HG02623 (cell line): Measurements from ENCODE around the gene GRAP.
"Not testable (repeated sequence)": the region's sequence is repeated elsewhere in the genome, so short reads cannot be mapped to it uniquely, and the experiment has no call there.

Experiments
- ATAC-seq: cut with Tn5 transposase; IDR thresholded peaks from one replicate; pipeline ENCODE4 v1.9.1; 2021; ENCODE audit warnings: moderate library complexity; ENCODE audit not compliant: unreplicated experiment

GRAP gene

DNA sequence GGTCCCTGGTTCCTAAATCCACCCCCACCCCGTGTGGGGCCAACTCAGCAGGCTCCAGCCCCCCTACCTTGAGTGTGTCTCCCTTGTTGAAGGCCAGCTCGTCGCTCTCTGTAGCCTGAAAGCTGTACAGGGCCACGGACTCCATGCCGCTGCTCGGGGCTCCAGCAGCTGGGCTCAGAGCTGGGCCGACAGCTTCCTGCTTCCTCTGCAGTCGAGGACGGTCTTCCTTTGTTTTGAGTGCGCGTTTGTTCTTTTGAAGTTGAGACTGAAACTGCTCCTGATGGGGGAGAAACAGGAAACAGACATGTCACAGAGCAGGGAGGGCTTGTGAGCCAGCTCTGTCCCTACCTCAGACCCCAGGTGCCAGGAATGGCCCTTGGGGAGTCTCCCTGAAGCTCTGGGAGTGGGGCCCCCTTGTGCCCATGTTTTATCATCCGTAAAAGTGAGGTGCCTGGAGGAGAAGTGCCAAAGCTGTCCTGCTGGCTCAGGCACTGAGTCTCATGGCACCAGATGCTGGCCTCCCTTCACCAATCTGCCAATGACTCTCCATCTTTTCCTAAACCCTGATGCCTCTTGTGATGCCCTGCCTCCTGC lies at the start of gene GRAP:
TSS of gene GRAP (minus strand) at position 176 of the 594 bp plus-strand sequence. CDS start at position 145, 31 bp downstream.
- ATAC-seq = not testable (repeated sequence)

GRCh38 chr17:19093684-19094438 lies 47.1 kb upstream of the GRAP start:
- not testable (repeated sequence) for ATAC-seq

- ATAC-seq = not testable (repeated sequence)
Observed at GRCh38 chr17:19092737-19093683, 46.3 kb upstream of the GRAP start.

- not testable (repeated sequence) for ATAC-seq
Observed at GRCh38 chr17:19090058-19090772, 43.5 kb upstream of the GRAP start.

GRCh38 chr17:19088804-19089685 lies 42.3 kb upstream of the GRAP start:
- ATAC-seq = not testable (repeated sequence)

DNA sequence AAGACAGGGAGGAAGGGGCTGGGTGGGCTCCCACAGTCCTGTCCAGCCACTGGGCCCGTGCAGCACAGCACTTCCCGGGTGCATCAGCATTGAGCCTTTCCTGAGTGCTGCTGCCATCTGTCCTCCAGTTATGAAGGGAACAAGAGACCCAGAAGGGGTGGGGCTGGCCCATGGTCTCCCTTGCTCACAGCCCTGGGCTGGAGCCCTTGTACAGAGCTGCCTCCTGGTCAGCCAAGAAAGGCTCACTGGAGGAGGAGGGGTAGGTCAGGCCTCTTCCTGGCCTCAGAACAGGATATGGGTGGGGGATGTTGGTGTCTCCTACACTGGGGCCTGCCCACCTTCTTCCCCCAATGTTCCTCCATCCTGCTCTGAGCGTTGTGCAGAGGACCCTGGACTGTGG lies 30.6 kb upstream of the GRAP start:
- not testable (repeated sequence) for ATAC-seq

DNA sequence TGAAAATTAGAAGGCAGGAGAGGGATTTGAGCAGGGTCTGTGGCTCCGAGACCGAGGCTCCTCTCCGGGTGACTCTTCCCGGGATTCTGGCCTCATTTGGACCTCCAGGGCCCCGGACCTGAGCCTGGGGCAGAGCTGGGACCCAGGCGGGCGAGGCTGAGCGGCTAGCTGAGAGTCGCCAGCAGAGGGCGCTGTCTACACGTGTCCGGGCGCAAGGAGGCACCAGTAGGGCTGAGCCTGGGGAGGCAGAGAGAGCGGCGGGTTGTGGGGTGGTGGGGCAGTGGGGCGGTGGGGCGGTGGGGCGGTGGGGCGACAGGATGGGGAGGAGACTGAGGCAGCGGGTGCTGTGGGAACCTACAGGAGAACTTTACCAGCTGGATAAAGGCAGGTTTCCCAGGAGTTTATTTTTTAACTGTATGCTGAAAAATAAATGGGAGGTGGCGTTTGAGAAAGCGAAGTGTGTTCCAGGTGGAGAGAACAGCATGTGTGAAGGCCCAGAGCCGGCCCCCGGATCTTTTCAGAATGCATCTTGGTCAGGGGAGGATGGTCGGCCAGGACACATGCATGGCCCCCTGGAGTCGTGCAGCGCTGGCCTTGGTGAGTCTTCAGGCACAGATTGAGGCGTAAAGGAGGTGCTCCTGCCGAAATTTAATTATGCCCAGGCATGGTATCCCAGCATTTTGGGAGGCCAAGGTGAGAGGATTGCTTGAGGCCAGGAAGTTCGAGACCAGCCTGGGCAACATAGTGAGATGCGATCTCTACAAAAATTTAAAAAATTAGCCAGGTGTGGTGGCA lies 29.8 kb upstream of the GRAP start:
- ATAC-seq = not testable (repeated sequence)

GRCh38 chr17:19070318-19071168 lies 23.8 kb upstream of the GRAP start:
- peak; percentile 91 for ATAC-seq

GRCh38 chr17:19064378-19064777 lies 17.6 kb upstream of the GRAP start:
- not testable (repeated sequence) for ATAC-seq

DNA sequence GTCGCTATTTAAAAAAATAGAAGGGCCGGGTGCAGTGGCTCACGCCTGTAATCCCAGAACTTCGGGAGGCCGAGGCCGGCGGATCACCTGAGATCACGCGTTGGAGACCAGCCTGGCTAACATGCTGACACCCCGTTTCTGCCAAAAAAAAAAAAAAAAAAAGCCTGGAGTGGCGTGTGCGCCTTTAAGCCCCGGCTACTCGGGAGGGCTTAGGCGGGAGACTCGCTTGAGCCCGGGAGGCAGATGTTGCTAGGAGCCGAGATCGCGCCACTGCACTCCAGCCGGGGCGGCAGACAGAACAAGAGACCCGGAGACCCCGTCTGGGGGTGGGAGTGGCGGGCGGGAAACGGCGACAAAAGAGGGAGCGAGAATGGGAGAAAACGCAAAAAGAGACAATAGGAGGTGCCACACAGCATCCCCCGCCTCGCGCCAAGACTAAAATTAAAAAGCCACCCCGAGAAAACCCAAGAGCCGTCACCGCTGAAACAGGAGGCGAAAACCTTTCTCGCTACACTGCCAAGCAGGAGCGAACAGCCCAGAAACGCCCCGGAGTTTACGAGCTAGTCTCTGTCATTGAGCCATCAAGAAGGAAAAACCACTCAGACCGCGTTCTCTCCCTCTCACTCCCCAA lies 16.7 kb upstream of the GRAP start:
- not testable (repeated sequence) for ATAC-seq

DNA sequence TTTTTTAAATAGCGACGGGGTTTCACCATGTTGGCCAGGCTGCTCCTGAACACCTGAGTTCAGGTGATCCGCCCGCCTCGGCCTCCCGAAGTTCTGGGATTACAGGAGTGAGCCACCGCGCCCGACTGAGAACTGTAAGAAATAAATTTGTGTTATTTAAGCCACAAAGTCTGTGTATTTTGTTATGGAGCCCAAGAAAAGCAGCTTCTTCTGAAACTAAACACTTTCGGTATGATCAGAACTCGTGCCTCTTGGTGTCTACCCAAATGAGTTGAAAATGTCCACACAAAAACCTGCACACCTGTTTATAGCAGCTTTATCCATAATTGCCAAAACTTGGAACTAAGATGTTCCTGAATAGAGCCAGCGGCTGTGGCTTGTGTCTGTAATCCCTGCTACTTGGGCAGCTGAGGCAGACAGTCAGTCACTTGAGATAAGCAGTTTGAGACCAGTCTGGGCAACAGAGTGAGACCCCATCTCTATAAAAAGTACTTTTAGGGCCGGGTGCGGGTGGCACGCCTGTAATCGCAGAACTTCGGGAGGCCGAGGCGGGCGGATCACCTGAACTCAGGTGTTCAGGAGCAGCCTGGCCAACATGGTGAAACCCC lies 16.1 kb upstream of the GRAP start:
- ATAC-seq = not testable (repeated sequence)

DNA sequence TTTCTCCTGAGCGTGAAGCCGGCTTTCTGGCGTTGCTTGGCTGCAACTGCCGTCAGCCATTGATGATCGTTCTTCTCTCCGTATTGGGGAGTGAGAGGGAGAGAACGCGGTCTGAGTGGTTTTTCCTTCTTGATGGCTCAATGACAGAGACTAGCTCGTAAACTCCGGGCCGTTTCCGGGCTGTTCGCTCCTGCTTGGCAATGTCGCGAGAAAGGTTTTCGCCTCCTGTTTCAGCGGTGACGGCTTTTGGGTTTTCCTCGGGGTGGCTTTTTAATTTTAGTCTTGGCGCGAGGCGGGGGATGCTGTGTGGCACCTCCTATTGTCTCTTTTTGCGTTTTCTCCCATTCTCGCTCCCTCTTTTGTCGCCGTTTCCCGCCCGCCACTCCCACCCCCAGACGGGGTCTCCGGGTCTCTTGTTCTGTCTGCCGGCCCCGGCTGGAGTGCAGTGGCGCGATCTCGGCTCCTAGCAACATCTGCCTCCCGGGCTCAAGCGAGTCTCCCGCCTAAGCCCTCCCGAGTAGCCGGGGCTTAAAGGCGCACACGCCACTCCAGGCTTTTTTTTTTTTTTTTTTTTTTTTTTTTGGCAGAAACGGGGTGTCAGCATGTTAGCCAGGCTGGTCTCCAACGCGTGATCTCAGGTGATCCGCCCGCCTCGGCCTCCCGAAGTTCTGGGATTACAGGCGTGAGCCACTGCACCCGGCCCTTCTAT lies 15.4 kb upstream of the GRAP start:
- ATAC-seq = not testable (repeated sequence)

- not testable (repeated sequence) for ATAC-seq
Observed at GRCh38 chr17:19055447-19055846, 8.7 kb upstream of the GRAP start.

DNA sequence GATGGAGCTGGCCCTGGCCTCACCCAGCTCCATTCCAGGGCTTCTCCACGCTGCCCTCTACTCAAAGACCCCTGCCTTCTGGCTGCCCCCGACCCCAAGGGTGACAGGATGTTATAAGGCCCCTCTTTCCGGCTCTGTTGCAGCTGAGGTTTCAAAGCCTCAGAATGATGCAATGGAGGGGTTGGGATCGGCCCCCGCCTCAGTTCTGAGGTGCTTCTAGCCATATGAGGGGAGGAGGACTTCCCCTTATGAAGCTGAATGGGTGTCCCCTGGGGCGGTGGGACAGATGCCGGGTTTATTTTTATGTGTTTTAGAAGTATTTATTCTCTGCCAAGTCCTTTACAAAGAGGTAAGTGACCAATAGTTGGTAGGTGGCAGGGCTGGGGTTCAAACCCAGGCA lies 2.1 kb upstream of the GRAP start:
- not testable (repeated sequence) for ATAC-seq

GRCh38 chr17:19047510-19047909 lies 753 bp upstream of the GRAP start:
- not testable (repeated sequence) for ATAC-seq

GRCh38 chr17:19044643-19045042 lies 2.1 kb downstream of the GRAP start:
- not testable (repeated sequence) for ATAC-seq
